ENCODE measurements around the gene RETREG3. TPM values are rescaled to one million over a fixed set of nuclear protein-coding genes. Genes with fewer than 3 reads are reported as not detected.
A peak's percentile ranks its signal among the peaks of the same experiment; 100 is the strongest.

The RETREG3 gene
- polyA plus RNA-seq, 1 donor from 2014 or later = 34.6 TPM

DNA sequence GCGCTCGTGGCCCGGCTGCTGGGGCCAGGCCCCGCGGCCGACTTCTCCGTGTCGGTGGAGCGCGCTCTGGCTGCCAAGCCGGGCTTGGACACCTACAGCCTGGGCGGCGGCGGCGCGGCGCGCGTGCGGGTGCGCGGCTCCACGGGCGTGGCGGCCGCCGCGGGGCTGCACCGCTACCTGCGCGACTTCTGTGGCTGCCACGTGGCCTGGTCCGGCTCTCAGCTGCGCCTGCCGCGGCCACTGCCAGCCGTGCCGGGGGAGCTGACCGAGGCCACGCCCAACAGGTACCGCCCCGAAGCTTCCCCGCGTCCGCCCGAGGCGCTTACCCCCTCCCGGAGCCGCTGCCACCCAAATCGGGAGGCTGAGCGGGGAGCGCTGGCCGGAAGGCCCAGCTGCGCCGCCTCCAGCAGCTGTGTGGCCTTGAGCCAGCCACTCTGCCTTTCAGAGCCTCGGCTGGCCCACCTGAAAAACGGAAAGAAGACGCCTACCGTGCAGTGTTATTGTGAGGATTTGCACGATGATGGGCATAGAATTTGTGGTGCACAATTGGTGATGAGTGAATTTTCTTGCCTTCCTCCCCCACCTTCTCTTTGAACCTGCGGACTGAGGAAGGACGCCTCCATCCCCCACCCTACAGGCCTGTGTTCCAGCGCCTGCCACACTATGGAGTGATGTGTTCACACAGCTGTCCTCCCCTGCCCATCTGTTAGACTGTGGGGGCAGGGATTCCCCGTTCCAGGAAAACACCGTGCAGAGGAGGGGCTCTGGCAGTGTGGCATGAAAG, 72.6 kb downstream of the RETREG3 start:
- H3K4me3 ChIP-seq (ENCODE audit: low read length) = peak overlapping the region; percentile 81
- H4K20me1 ChIP-seq (ENCODE audit: insufficient read depth) = no peaks in the 10 kb centered on the region
- TF ChIP-seq, protein P1, sequence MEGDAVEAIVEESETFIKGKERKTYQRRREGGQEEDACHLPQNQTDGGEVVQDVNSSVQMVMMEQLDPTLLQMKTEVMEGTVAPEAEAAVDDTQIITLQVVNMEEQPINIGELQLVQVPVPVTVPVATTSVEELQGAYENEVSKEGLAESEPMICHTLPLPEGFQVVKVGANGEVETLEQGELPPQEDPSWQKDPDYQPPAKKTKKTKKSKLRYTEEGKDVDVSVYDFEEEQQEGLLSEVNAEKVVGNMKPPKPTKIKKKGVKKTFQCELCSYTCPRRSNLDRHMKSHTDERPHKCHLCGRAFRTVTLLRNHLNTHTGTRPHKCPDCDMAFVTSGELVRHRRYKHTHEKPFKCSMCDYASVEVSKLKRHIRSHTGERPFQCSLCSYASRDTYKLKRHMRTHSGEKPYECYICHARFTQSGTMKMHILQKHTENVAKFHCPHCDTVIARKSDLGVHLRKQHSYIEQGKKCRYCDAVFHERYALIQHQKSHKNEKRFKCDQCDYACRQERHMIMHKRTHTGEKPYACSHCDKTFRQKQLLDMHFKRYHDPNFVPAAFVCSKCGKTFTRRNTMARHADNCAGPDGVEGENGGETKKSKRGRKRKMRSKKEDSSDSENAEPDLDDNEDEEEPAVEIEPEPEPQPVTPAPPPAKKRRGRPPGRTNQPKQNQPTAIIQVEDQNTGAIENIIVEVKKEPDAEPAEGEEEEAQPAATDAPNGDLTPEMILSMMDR (IDR thresholded peaks at IDR 0.05; ENCODE audit: poor library complexity, severe bottlenecking) = peak; percentile 47
- TF ChIP-seq MXI1 (conservative IDR thresholded peaks at IDR 0.05; ENCODE audit: poor library complexity, severe bottlenecking) (peak; percentile 85), TAF1 (IDR thresholded peaks at IDR 0.05; ENCODE audit: low read depth) (no peak)
- peak overlapping the region; percentile 59 for H3K4me2 ChIP-seq (ENCODE audit: low read length)
- H3K79me2 ChIP-seq (replicated peaks; ENCODE audit: insufficient read depth, low read length) = no peaks in the 10 kb centered on the region
- H3K9me3 ChIP-seq (ENCODE audit: low read length) = no peaks in the 10 kb centered on the region
- no peaks in the 10 kb centered on the region for H3K9me2 ChIP-seq (ENCODE audit: insufficient read depth, low read length)
- no peaks in the 10 kb centered on the region for H3K36me3 ChIP-seq (ENCODE audit: insufficient read depth, low read length)
- no peaks in the 10 kb centered on the region for H3K27me3 ChIP-seq (ENCODE audit: insufficient read depth, low read depth, low read length)
- H2AFZ ChIP-seq (ENCODE audit: low read depth, low read length) = peak overlapping the region; percentile 40
- peak overlapping the region; percentile 49 for H3K27ac ChIP-seq (ENCODE audit: low read length)
- H3F3A ChIP-seq (ENCODE audit: insufficient read depth, low read length, poor library complexity, severe bottlenecking) = no peaks in the 10 kb centered on the region
- peak overlapping the region; percentile 68 for H3K9ac ChIP-seq (ENCODE audit: low read length)

- Histone ChIP-seq H3K9me3 (ENCODE audit: low read length) (no peaks in the 10 kb centered on the region), H4K20me1 (ENCODE audit: insufficient read depth) (no peaks in the 10 kb centered on the region), H3K27me3 (ENCODE audit: insufficient read depth, low read depth, low read length) (no peaks in the 10 kb centered on the region), H3K79me2 (replicated peaks; ENCODE audit: insufficient read depth, low read length) (no peaks in the 10 kb centered on the region), H2AFZ (ENCODE audit: low read depth, low read length) (peak within 1 kb of the TSS; percentile 40), H3K4me2 (ENCODE audit: low read length) (peak within 1 kb of the TSS; percentile 59), H3F3A (ENCODE audit: insufficient read depth, low read length, poor library complexity, severe bottlenecking) (no peaks in the 10 kb centered on the region), H3K27ac (ENCODE audit: low read length) (peak within 1 kb of the TSS; percentile 49), H3K36me3 (ENCODE audit: insufficient read depth, low read length) (no peaks in the 10 kb centered on the region), H3K9ac (ENCODE audit: low read length) (peak within 1 kb of the TSS; percentile 68), H3K4me3 (ENCODE audit: low read length) (peak within 1 kb of the TSS; percentile 81), H3K9me2 (ENCODE audit: insufficient read depth, low read length) (no peaks in the 10 kb centered on the region)
- TF ChIP-seq EZH2 (IDR thresholded peaks at IDR 0.05; ENCODE audit: borderline replicate concordance, insufficient read depth, low read length, poor library complexity, severe bottlenecking) (no peak), POLR2AphosphoS5 (IDR thresholded peaks at IDR 0.05) (peak; percentile 67)
These were observed 73.2 kb downstream of the RETREG3 start, which contains the start of gene NAGLU for GRCh38 chr17:42536048-42536371. TSS of gene NAGLU (plus strand) at chr17:42536241. CDS start at chr17:42536273, 32 bp downstream.

GRCh38 chr17:42535155-42536047, 73.8 kb downstream of the RETREG3 start:
- no peaks in the 10 kb centered on the region for H3K36me3 ChIP-seq (ENCODE audit: insufficient read depth, low read length)
- H3K27me3 ChIP-seq (ENCODE audit: insufficient read depth, low read depth, low read length) = no peaks in the 10 kb centered on the region
- no peak overlapping the region for H3K27ac ChIP-seq (ENCODE audit: low read length)
- TF ChIP-seq SMC3 (conservative IDR thresholded peaks at IDR 0.05; ENCODE audit: poor library complexity) (no peak), RAD21 (conservative IDR thresholded peaks at IDR 0.05) (no peak), MXI1 (conservative IDR thresholded peaks at IDR 0.05; ENCODE audit: poor library complexity, severe bottlenecking) (no peak), REST (IDR thresholded peaks at IDR 0.05; ENCODE audit: borderline replicate concordance) (no peak), POLR2AphosphoS5 (IDR thresholded peaks at IDR 0.05) (no peak), TAF1 (IDR thresholded peaks at IDR 0.05; ENCODE audit: low read depth) (no peak), EP300 (conservative IDR thresholded peaks at IDR 0.05; ENCODE audit: poor library complexity, severe bottlenecking) (no peak), EZH2 (IDR thresholded peaks at IDR 0.05; ENCODE audit: borderline replicate concordance, insufficient read depth, low read length, poor library complexity, severe bottlenecking) (no peak)
- TF ChIP-seq, protein P1 (IDR thresholded peaks at IDR 0.05; ENCODE audit: poor library complexity, severe bottlenecking) = no peak
- H4K20me1 ChIP-seq (ENCODE audit: insufficient read depth) = no peaks in the 10 kb centered on the region
- H3K9me2 ChIP-seq (ENCODE audit: insufficient read depth, low read length) = no peaks in the 10 kb centered on the region
- H3K4me3 ChIP-seq (ENCODE audit: low read length) = peak overlapping the region; percentile 65
- H3K9me3 ChIP-seq (ENCODE audit: low read length) = no peaks in the 10 kb centered on the region
- no peak overlapping the region for H3K4me2 ChIP-seq (ENCODE audit: low read length)
- peak overlapping the region; percentile 68 for H3K9ac ChIP-seq (ENCODE audit: low read length)
- H3F3A ChIP-seq (ENCODE audit: insufficient read depth, low read length, poor library complexity, severe bottlenecking) = no peaks in the 10 kb centered on the region
- H2AFZ ChIP-seq (ENCODE audit: low read depth, low read length) = no peak overlapping the region
- H3K79me2 ChIP-seq (replicated peaks; ENCODE audit: insufficient read depth, low read length) = no peaks in the 10 kb centered on the region

All from neural cell (in vitro differentiated cells).